Prostate gland (tissue), 2 donors: ENCODE results near the gene CHSY1. TPM values are rescaled to one million over a fixed set of nuclear protein-coding genes. Genes with fewer than 3 reads are reported as not detected.

Experiments used
- DNase-seq: peaks from one replicate; pipeline ENCODE4 v3.0.0-alpha.2; 2019; ENCODE audit warnings: low spot score
- H3K27ac ChIP-seq, 2 donors: fragments of 200-600 bp; sonication (generic); 2 replicates each; pipeline ENCODE4 v1.5.1; 2017 to 2019
- H3K27me3 ChIP-seq: fragments of 200-600 bp; sonication (generic); replicated peaks from 2 replicates; pipeline ENCODE4 v1.5.1; 2019; ENCODE audit not compliant: insufficient read depth
- H3K36me3 ChIP-seq, 2 donors: fragments of 200-600 bp; sonication (generic); 1 replicate in 1 of 2; 2 replicates in 1 of 2; pipeline versions ENCODE4 v1.5.1 to v1.8.1; 2017 to 2019
- H3K4me1 ChIP-seq: fragments of 200-600 bp; sonication (generic); replicated peaks from 2 replicates; pipeline ENCODE4 v1.5.1; 2019
- H3K4me3 ChIP-seq, 2 donors: fragments of 200-600 bp; sonication (generic); 2 replicates each; pipeline ENCODE4 v1.5.1; 2017 to 2019
- H3K9me3 ChIP-seq: fragments of 200-600 bp; sonication (generic); 2 replicates; pipeline ENCODE4 v1.5.1; 2017
- POLR2A ChIP-seq: fragments of 450-650 bp; IDR thresholded peaks from one replicate; pipeline ENCODE4 v1.6.1; 2016; ENCODE audit warnings: antibody characterized with exemption, mild to moderate bottlenecking
- POLR2AphosphoS5 ChIP-seq: sonication (generic); formaldehyde crosslinking; IDR thresholded peaks from one replicate; pipeline ENCODE4 v1.6.1; 2017; ENCODE audit warnings: antibody characterized with exemption
- WGBS: methylation state at CpG from one replicate; pipeline ENCODE4 v1.1.5; 2018; 5-methylcytosine and 5-hydroxymethylcytosine counted together
- intact Hi-C: fragments of 100-400 bp; cut with DNase I; formaldehyde crosslinking; loops from one replicate; pipeline ENCODE4 v1.14.2; 2022
- total RNA-seq, 2 donors: library from RNA; depleted of rRNA; stranded (reverse); fragments of >200 nt; gene quantifications; one replicate each; pipeline ENCODE4 v1.1.0, GENCODE V29; 2016
- TF ChIP-seq, protein P1 (sequence below), 4 experiments: fragments of 200-600 bp in 2 of 4; fragments of 450-650 bp in 2 of 4; sonication (generic) in 2 of 4; IDR thresholded peaks; 1 replicate in 3 of 4; 2 replicates in 1 of 4; pipeline ENCODE4 v1.5.1; 2016 to 2019; ENCODE audit warnings: antibody characterized with exemption in 4 of 4, mild to moderate bottlenecking in 2 of 4, moderate library complexity in 2 of 4

Gene CHSY1
- total RNA-seq, 2 donors from 2014 or later = 30.4 to 46.4 TPM

DNA sequence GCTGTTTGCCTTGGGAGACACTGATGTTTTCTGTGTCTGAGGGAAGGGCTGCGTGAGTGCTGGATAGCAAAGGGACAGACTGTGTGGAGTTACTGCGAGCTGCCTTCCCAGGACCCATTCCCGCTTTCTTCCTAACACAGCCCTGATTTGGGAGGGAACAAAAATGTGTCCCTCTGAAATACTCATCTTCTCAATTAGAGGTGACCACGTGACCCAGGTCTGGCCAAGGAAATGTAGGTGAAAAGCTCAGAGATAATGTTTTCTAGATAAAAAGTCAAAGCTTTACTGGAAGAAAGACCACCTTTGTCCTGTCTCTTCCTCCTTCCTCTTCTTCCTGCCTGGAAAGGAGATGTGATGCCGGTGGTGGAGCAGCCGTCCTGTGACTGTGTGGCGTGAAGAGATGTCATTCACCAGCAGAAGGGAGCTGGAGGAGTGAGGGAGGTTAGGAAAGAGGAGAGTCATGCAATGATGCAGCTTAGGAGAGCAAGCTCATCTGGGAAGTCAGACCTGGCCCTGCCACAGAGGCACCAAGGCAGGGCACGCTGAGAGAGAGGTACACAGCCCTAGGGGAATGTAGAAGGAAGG, 105.6 kb downstream of the CHSY1 start:
- DNase-seq = no peak
- Histone ChIP-seq H3K27me3 (no peaks in the 10 kb centered on the region), H3K27ac (no peak overlapping the region), H3K4me1 (no peaks in the 10 kb centered on the region), H3K4me3 (no peak overlapping the region), H3K9me3 (no peaks in the 10 kb centered on the region), H3K36me3 (no peaks in the 10 kb centered on the region)
- 97% methylated on average over 8 of the region's 8 CpGs for WGBS
- TF ChIP-seq, protein P1, sequence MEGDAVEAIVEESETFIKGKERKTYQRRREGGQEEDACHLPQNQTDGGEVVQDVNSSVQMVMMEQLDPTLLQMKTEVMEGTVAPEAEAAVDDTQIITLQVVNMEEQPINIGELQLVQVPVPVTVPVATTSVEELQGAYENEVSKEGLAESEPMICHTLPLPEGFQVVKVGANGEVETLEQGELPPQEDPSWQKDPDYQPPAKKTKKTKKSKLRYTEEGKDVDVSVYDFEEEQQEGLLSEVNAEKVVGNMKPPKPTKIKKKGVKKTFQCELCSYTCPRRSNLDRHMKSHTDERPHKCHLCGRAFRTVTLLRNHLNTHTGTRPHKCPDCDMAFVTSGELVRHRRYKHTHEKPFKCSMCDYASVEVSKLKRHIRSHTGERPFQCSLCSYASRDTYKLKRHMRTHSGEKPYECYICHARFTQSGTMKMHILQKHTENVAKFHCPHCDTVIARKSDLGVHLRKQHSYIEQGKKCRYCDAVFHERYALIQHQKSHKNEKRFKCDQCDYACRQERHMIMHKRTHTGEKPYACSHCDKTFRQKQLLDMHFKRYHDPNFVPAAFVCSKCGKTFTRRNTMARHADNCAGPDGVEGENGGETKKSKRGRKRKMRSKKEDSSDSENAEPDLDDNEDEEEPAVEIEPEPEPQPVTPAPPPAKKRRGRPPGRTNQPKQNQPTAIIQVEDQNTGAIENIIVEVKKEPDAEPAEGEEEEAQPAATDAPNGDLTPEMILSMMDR (IDR thresholded peaks at IDR 0.05) = no peak
- TF ChIP-seq POLR2AphosphoS5 = no peak
- no peak for TF ChIP-seq POLR2A
- intact Hi-C loops = no loop called here

DNA sequence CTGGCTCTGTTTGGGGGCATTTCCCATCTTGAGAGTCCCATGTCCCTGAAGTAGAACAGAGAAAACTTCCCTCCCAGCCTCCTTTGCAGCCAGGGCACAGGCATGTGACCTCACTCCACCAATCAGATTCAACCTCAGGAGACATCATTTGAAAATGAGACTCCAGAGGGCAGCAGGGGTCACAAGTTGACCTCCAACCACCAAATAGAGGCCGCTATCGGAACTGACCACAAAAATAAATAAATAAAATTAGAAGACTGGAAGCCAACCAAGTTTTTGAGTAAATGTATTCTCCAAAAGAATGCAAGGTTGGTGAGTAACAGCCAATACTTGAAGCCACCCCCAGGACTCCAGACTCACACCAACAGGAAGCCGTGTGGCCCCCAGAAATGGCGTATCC, 106.5 kb downstream of the CHSY1 start:
- intact Hi-C loops = no loop called here
- TF ChIP-seq POLR2AphosphoS5 = no peak
- DNase-seq = no peak

DNA sequence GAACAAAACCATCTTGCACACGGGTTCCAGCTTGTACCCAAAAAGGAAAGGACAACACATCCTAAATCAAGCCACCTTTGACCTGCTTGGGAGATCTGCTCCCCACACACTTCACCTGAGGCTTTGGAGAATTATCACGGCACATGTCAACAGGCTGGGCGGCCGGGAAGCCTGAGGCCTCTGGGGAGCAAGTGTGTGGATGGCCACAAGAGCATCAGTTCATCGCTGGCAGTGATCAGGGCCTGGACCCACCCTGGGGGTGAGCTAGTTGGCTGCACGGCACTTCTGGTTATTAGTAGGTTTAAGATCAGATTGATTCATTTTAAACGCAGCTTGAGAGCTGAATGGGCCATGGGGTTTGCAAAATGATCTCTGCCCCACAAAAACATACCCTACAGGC, 108.5 kb downstream of the CHSY1 start:
- no peak for DNase-seq
- Histone ChIP-seq H3K9me3 (no peaks in the 10 kb centered on the region), H3K36me3 (no peaks in the 10 kb centered on the region), H3K27me3 (no peaks in the 10 kb centered on the region), H3K27ac (no peak overlapping the region), H3K4me3 (no peak overlapping the region), H3K4me1 (no peaks in the 10 kb centered on the region)
- 61% methylated on average over 7 of the region's 7 CpGs for WGBS
- no peak for TF ChIP-seq POLR2A
- TF ChIP-seq, protein P1 (IDR thresholded peaks at IDR 0.05) = no peak
- TF ChIP-seq POLR2AphosphoS5 = no peak
- intact Hi-C loops = no loop called here

More for the DNA sequence above, 106.5 kb downstream of the CHSY1 start:
- Histone ChIP-seq H3K27me3 (no peaks in the 10 kb centered on the region), H3K27ac (no peak overlapping the region), H3K9me3 (no peaks in the 10 kb centered on the region), H3K36me3 (no peaks in the 10 kb centered on the region), H3K4me1 (no peaks in the 10 kb centered on the region), H3K4me3 (no peak overlapping the region)
- WGBS = 94% methylated on average over 4 of the region's 4 CpGs

DNA sequence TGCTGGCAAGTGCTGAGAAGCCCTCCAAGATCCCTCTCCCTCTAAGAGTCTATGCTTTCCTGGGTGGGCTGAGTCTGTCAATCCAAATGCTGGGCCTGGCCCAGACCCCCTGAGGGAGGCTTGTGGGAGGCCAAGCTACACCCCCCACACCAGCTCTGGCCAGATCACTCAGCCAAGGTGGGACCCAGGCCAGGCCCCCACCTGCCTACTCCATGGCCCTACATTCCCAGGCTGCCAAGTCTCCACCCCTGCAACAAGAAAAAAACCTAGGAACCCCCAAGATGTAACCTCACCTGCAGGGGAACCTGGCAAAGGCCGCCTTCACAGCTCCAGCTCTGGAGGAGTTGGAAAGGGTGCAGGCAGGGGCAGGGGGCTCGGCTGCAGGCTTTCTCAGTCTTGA, 109.1 kb downstream of the CHSY1 start:
- no peaks in the 10 kb centered on the region for H3K9me3 ChIP-seq
- TF ChIP-seq POLR2AphosphoS5 = no peak
- no peak for TF ChIP-seq POLR2A
- TF ChIP-seq, protein P1 (IDR thresholded peaks at IDR 0.05) = no peak
- intact Hi-C loops = no loop called here
- no peaks in the 10 kb centered on the region for H3K27me3 ChIP-seq
- no peak overlapping the region for H3K27ac ChIP-seq
- no peaks in the 10 kb centered on the region for H3K36me3 ChIP-seq
- no peak overlapping the region for H3K4me3 ChIP-seq
- no peaks in the 10 kb centered on the region for H3K4me1 ChIP-seq
- WGBS = 83% methylated on average over 2 of the region's 2 CpGs
- no peak for DNase-seq

DNA sequence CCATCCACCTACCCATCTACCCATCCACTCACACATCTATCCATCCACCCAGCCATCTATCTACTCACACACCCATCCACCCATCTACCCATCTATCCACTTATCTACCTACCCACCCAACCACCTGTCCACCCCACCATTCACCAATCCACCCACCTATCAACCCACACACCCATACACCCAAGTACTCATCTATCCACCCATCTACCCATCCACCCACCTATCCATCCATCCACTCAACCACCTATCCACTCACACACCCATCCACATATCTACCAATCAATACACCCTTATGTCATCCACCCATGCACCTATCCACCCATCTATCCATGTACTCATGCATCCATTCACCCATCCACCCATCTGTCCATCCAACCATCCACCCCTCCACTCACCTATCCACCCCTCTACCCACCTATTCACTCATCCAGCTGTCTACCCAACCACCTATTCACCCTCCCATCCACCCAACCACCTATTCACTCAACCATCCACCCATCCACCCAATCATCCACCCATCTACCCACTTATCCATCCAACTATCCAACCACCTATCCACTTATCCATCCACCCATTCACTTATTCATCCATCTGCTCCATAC, 109.8 kb downstream of the CHSY1 start:
- Histone ChIP-seq H3K9me3 (no peaks in the 10 kb centered on the region), H3K36me3 (no peaks in the 10 kb centered on the region), H3K4me3 (no peak overlapping the region), H3K27me3 (no peaks in the 10 kb centered on the region), H3K4me1 (no peaks in the 10 kb centered on the region), H3K27ac (no peak overlapping the region)
- TF ChIP-seq, protein P1 (IDR thresholded peaks at IDR 0.05) = no peak
- no peak for TF ChIP-seq POLR2AphosphoS5
- no peak for DNase-seq
- intact Hi-C loops = no loop called here
